Testis (tissue), 2 donors: ENCODE measurements around the gene INTS6.

Experiments used
- POLR2A ChIP-seq: fragments of 450-650 bp; IDR thresholded peaks from one replicate; pipeline ENCODE4 v1.6.1; 2017; ENCODE audit warnings: antibody characterized with exemption, mild to moderate bottlenecking, moderate library complexity
- TF ChIP-seq, protein P1 (sequence below), 3 experiments: fragments of 450-650 bp in 2 of 3; fragments of 200-600 bp in 1 of 3; sonication (generic) in 1 of 3; IDR thresholded peaks; one replicate each; pipeline ENCODE4 v1.5.1; 2016 to 2019; ENCODE audit warnings: antibody characterized with exemption in 3 of 3, mild to moderate bottlenecking in 2 of 3, moderate library complexity in 1 of 3

DNA sequence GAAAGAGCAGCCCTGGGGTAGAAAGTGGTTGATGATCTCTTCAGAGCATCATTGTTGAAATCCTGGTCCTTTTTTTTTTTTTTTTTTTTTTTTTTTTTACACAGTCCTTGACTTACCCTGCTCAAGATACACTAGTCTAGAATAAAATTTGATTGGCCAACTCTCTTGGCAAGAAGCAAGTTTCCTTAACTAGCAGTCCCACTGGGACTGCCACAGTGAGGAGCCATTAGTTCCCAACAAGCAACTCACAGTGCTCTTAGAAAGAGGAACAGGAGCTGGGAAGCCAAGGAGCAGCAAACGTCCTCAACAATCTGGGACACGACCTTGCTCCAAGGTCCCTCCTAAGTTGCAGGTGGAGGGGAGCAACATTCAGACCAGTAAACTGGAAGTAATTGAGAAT, 47.9 kb upstream of the INTS6 start:
- no peak for TF ChIP-seq POLR2A
- TF ChIP-seq, protein P1, sequence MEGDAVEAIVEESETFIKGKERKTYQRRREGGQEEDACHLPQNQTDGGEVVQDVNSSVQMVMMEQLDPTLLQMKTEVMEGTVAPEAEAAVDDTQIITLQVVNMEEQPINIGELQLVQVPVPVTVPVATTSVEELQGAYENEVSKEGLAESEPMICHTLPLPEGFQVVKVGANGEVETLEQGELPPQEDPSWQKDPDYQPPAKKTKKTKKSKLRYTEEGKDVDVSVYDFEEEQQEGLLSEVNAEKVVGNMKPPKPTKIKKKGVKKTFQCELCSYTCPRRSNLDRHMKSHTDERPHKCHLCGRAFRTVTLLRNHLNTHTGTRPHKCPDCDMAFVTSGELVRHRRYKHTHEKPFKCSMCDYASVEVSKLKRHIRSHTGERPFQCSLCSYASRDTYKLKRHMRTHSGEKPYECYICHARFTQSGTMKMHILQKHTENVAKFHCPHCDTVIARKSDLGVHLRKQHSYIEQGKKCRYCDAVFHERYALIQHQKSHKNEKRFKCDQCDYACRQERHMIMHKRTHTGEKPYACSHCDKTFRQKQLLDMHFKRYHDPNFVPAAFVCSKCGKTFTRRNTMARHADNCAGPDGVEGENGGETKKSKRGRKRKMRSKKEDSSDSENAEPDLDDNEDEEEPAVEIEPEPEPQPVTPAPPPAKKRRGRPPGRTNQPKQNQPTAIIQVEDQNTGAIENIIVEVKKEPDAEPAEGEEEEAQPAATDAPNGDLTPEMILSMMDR (IDR thresholded peaks at IDR 0.05) = no peak
